ENCODE data around the gene ADORA2A. TPM values are rescaled to one million over a fixed set of nuclear protein-coding genes. Genes with fewer than 3 reads are reported as not detected.

Gene ADORA2A
- polyA plus RNA-seq, 1 donor (not counting 4 experiments of a cell fraction or from before 2014, with no cell fraction given): 0.20 TPM

- Histone ChIP-seq H3K4me1 (ENCODE audit: control insufficient read depth, extremely low read depth, insufficient read depth, low read length) (peaks cover 8% of the 10 kb centered on the region), H3K4me2 (ENCODE audit: control insufficient read depth, extremely low read depth, insufficient read depth, low read depth, low read length) (no peak overlapping the region), H3K27ac (ENCODE audit: control insufficient read depth, insufficient read depth, low read length) (no peak overlapping the region), H4K20me1 (ENCODE audit: control insufficient read depth, extremely low read depth, insufficient read depth, low read length) (no peaks in the 10 kb centered on the region), H3K9me1 (ENCODE audit: control insufficient read depth, extremely low read depth, insufficient read depth, low read length) (no peaks in the 10 kb centered on the region), H3K4me3 (ENCODE audit: control insufficient read depth in 2 of 3, extremely low read depth in 1 of 3, insufficient read depth in 2 of 3, low read depth in 1 of 3, low read length in 3 of 3) (no peak overlapping the region), H3K79me2 (ENCODE audit: control insufficient read depth, insufficient read depth, low read length) (no peaks in the 10 kb centered on the region), H3K27me3 (ENCODE audit: control insufficient read depth, extremely low read depth, insufficient read depth, low read length) (no peaks in the 10 kb centered on the region), H2AFZ (ENCODE audit: control insufficient read depth, low read length) (no peak overlapping the region), H3K9ac (ENCODE audit: control insufficient read depth, extremely low read depth, insufficient read depth, low read length) (no peak overlapping the region), H3K36me3 (ENCODE audit: control insufficient read depth in 2 of 2, extremely low read depth in 1 of 2, insufficient read depth in 2 of 2, low read length in 2 of 2) (no peaks in the 10 kb centered on the region), H3K9me3 (ENCODE audit: control insufficient read depth, low read depth, low read length) (no peaks in the 10 kb centered on the region)
- no peak for FAIRE-seq
- dilution Hi-C loops (cut with MboI; ENCODE audit: extremely low pct_ligation_motif_present, low sequenced_read_pairs): no loop called here
- no peak for DNase-seq (ENCODE audit: low read depth, low spot score)
- TF ChIP-seq CTCF (optimal IDR thresholded peaks at IDR 0.05 in 1 of 3, IDR thresholded peaks at IDR 0.05 in 1 of 3, conservative IDR thresholded peaks at IDR 0.05 in 1 of 3; ENCODE audit: extremely low read depth in 1 of 3, insufficient read depth in 2 of 3, low read length in 3 of 3) (no peak), EZH2 (IDR thresholded peaks at IDR 0.05; ENCODE audit: low read length) (no peak)
Observed at GRCh38 chr22:24386937-24387471, 40.4 kb upstream of the ADORA2A start.

GRCh38 chr22:24389680-24390079 is 37.7 kb upstream of the ADORA2A start:
- no peaks in the 10 kb centered on the region for H3K9me1 ChIP-seq (ENCODE audit: control insufficient read depth, extremely low read depth, insufficient read depth, low read length)
- no peak for DNase-seq (ENCODE audit: low read depth, low spot score)
- H3K4me3 ChIP-seq (ENCODE audit: control insufficient read depth in 2 of 3, extremely low read depth in 1 of 3, insufficient read depth in 2 of 3, low read depth in 1 of 3, low read length in 3 of 3): no peak overlapping the region
- no peak overlapping the region for H3K4me2 ChIP-seq (ENCODE audit: control insufficient read depth, extremely low read depth, insufficient read depth, low read depth, low read length)
- dilution Hi-C loops (cut with MboI; ENCODE audit: extremely low pct_ligation_motif_present, low sequenced_read_pairs): no loop called here
- no peaks in the 10 kb centered on the region for H3K27me3 ChIP-seq (ENCODE audit: control insufficient read depth, extremely low read depth, insufficient read depth, low read length)
- H3K36me3 ChIP-seq (ENCODE audit: control insufficient read depth in 2 of 2, extremely low read depth in 1 of 2, insufficient read depth in 2 of 2, low read length in 2 of 2): no peaks in the 10 kb centered on the region
- no peak overlapping the region for H3K9ac ChIP-seq (ENCODE audit: control insufficient read depth, extremely low read depth, insufficient read depth, low read length)
- no peaks in the 10 kb centered on the region for H3K79me2 ChIP-seq (ENCODE audit: control insufficient read depth, insufficient read depth, low read length)
- H2AFZ ChIP-seq (ENCODE audit: control insufficient read depth, low read length): no peak overlapping the region
- H4K20me1 ChIP-seq (ENCODE audit: control insufficient read depth, extremely low read depth, insufficient read depth, low read length): no peaks in the 10 kb centered on the region
- TF ChIP-seq EZH2 (IDR thresholded peaks at IDR 0.05; ENCODE audit: low read length) (no peak), CTCF (optimal IDR thresholded peaks at IDR 0.05 in 1 of 3, IDR thresholded peaks at IDR 0.05 in 1 of 3, conservative IDR thresholded peaks at IDR 0.05 in 1 of 3; ENCODE audit: extremely low read depth in 1 of 3, insufficient read depth in 2 of 3, low read length in 3 of 3) (no peak)
- no peak overlapping the region for H3K27ac ChIP-seq (ENCODE audit: control insufficient read depth, insufficient read depth, low read length)
- peaks cover 12% of the 10 kb centered on the region for H3K4me1 ChIP-seq (ENCODE audit: control insufficient read depth, extremely low read depth, insufficient read depth, low read length)
- FAIRE-seq: no peak
- no peaks in the 10 kb centered on the region for H3K9me3 ChIP-seq (ENCODE audit: control insufficient read depth, low read depth, low read length)
